GM10248 (cell line): ENCODE data around the gene SCN2B.

Experiments used
- CTCF ChIA-PET: fragments of 300-600 bp; sonication (Branson Sonifier 250); formaldehyde crosslinking; extraction: SDS; loops from one replicate; lab custom pipeline; 2021; ENCODE audit warnings: antibody characterized with exemption; lab: Yijun Ruan, JAX
- POLR2A ChIA-PET: fragments of 350-650 bp; sonication (Branson Sonifier 250); formaldehyde crosslinking; extraction: SDS; loops from one replicate; lab custom pipeline; 2020; ENCODE audit warnings: antibody characterized with exemption; lab: Yijun Ruan, JAX
- DNase-seq: peaks from one replicate; pipeline ENCODE4 v3.0.0; 2012; ENCODE audit errors: extremely low spot score
- CTCF ChIP-seq: IDR thresholded peaks from 2 replicates; pipeline ENCODE4 v1.5.1; 2012; ENCODE audit warnings: mild to moderate bottlenecking, low read depth; ENCODE audit errors: extremely low read depth, missing control alignments, control extremely low read depth

SCN2B gene

GRCh38 chr11:118114266-118114665 is 62.2 kb downstream of the SCN2B start:
- POLR2A ChIA-PET = no interaction called here
- CTCF ChIA-PET = interaction anchor here (1.5 to 1.7 kb wide), 2 partner anchors 8 to 14 kb away, joined by 3 to 4 read pairs; no protein-coding TSS in a partner anchor
- DNase-seq = no peak
- TF ChIP-seq CTCF = no peak

- no peak for DNase-seq
- no peak for TF ChIP-seq CTCF
- ChIA-PET POLR2A (no interaction called here), CTCF (interaction anchor here (1.3 to 1.7 kb wide), 3 partner anchors 10 to 35 kb away, joined by 3 to 4 read pairs (median 3); no protein-coding TSS in a partner anchor)
These were observed 63.6 kb downstream of the SCN2B start for GRCh38 chr11:118112711-118113430.
